GM12878 (cell line): Measurements from ENCODE around the gene TRNT1. TPM values are rescaled to one million over a fixed set of nuclear protein-coding genes. Genes with fewer than 3 reads are reported as not detected.

Experiments
- ATAC-seq: fragments of 200-7000 bp; cut with Tn5 transposase; 3 replicates; pipeline ENCODE4 v1.9.1; 2020; ENCODE audit warnings: mild to moderate bottlenecking, moderate library complexity
- BruUV-seq: library from RNA; stranded (reverse); fragments of 400-500 nt; replicated peaks from 2 replicates; lab custom pipeline; 2021; lab: Mats Ljungman, UMichigan
- CTCF ChIA-PET: fragments of 300-600 bp; sonication (Branson Sonifier 250); formaldehyde crosslinking; extraction: SDS; loops from one replicate; lab custom pipeline; 2021; ENCODE audit warnings: inconsistent platforms; lab: Yijun Ruan, JAX
- POLR2A ChIA-PET: fragments of 350-600 bp; formaldehyde crosslinking; extraction: SDS; loops from one replicate; lab custom pipeline; 2021; ENCODE audit warnings: inconsistent platforms; lab: Charles Lee
- RAD21 ChIA-PET: fragments of 300-600 bp; sonication (Branson Sonifier 250); formaldehyde crosslinking; loops from one replicate; lab custom pipeline; 2023; ENCODE audit warnings: antibody characterized with exemption; ENCODE audit not compliant: unreplicated experiment; lab: Charles Lee
- SMC1A ChIA-PET: fragments of 300-600 bp; sonication (Branson Sonifier 250); formaldehyde crosslinking; loops from one replicate; lab custom pipeline; 2023; ENCODE audit not compliant: unreplicated experiment, uncharacterized antibody; lab: Charles Lee
- DNase-seq: peaks from one replicate; pipeline ENCODE4 v3.0.0-alpha.2; 2011; ENCODE audit warnings: low read depth, low spot score
- FAIRE-seq: peaks from 3 replicates; lab custom pipeline; 2011; peaks lifted over from hg19 to GRCh38; lab: Jason Lieb, UNC
- H2AFZ ChIP-seq: 2 replicates; pipeline ENCODE4 v1.6.0; 2011; ENCODE audit warnings: low read depth, low read length, control low read depth; ENCODE audit not compliant: control insufficient read depth
- H3K27ac ChIP-seq: 2 replicates; pipeline ENCODE4 v1.5.1; 2011; ENCODE audit warnings: control low read depth; ENCODE audit not compliant: control insufficient read depth, insufficient read depth
- H3K27me3 ChIP-seq, 2 experiments: replicated peaks in 1 of 2; 2 replicates each; pipeline versions ENCODE4 v1.6.0 to v1.6.1; 2011; ENCODE audit warnings: low read length in 1 of 2; ENCODE audit not compliant: control insufficient read depth in 2 of 2, insufficient read depth in 2 of 2
- H3K36me3 ChIP-seq, 2 experiments: 2 replicates each; pipeline ENCODE4 v1.5.1; 2011; ENCODE audit warnings: low read length in 1 of 2; ENCODE audit not compliant: control insufficient read depth in 2 of 2, insufficient read depth in 2 of 2
- H3K4me1 ChIP-seq: 2 replicates; pipeline ENCODE4 v1.6.1; 2011; ENCODE audit warnings: mild to moderate bottlenecking, low read length, moderate library complexity, mixed read lengths; ENCODE audit not compliant: control insufficient read depth, insufficient read depth
- H3K4me2 ChIP-seq: 2 replicates; pipeline ENCODE4 v1.6.0; 2011; ENCODE audit warnings: control low read depth; ENCODE audit not compliant: control insufficient read depth, insufficient read depth
- H3K4me3 ChIP-seq: fragments of 200-600 bp; sonication (generic); 2 replicates; pipeline ENCODE4 v1.5.1; 2016
- H3K79me2 ChIP-seq: 2 replicates; pipeline ENCODE4 v1.6.0; 2011; ENCODE audit warnings: low read length; ENCODE audit not compliant: control insufficient read depth, insufficient read depth
- H3K9ac ChIP-seq: 2 replicates; pipeline ENCODE4 v1.8.0; 2011; ENCODE audit warnings: low read length, control low read depth, mixed read lengths; ENCODE audit not compliant: control insufficient read depth, insufficient read depth
- H3K9me3 ChIP-seq: replicated peaks from 3 replicates; pipeline ENCODE4 v1.5.1; 2011; ENCODE audit warnings: mild to moderate bottlenecking, low read length; ENCODE audit not compliant: control insufficient read depth, insufficient read depth
- H4K20me1 ChIP-seq: 2 replicates; pipeline ENCODE4 v1.6.0; 2011; ENCODE audit not compliant: control insufficient read depth, insufficient read depth
- ATF3 ChIP-seq: IDR thresholded peaks from 2 replicates; pipeline ENCODE4 v1.6.1; 2011; ENCODE audit warnings: low read depth, mild to moderate bottlenecking, low read length, moderate library complexity, borderline replicate concordance; ENCODE audit errors: extremely low read depth
- CEBPB ChIP-seq, 2 experiments: fragments of 150-350 bp in 1 of 2; IDR thresholded peaks; 2 replicates each; pipeline ENCODE4 v1.6.1; 2012 to 2014; ENCODE audit warnings: low read depth in 2 of 2, low read length in 2 of 2, borderline replicate concordance in 1 of 2, inconsistent platforms in 1 of 2
- CREB1 ChIP-seq: IDR thresholded peaks from 2 replicates; pipeline ENCODE4 v1.6.1; 2012; ENCODE audit warnings: low read depth, mild to moderate bottlenecking, inconsistent platforms
- CREM ChIP-seq: IDR thresholded peaks from 2 replicates; pipeline ENCODE4 v1.6.1; 2014; ENCODE audit warnings: antibody characterized with exemption, low read depth
- FOS ChIP-seq: IDR thresholded peaks from 3 replicates; pipeline ENCODE4 v1.6.1; 2011; ENCODE audit warnings: borderline replicate concordance; ENCODE audit not compliant: insufficient read length; ENCODE audit errors: extremely low read depth
- FOXK2 ChIP-seq: fragments of 450-650 bp; IDR thresholded peaks from 2 replicates; pipeline ENCODE4 v1.6.1; 2017; ENCODE audit warnings: mild to moderate bottlenecking, moderate library complexity
- HDGF ChIP-seq: fragments of 450-650 bp; IDR thresholded peaks from 2 replicates; pipeline ENCODE4 v1.6.1; 2016; ENCODE audit warnings: antibody characterized with exemption
- JUNB ChIP-seq: IDR thresholded peaks from 2 replicates; pipeline ENCODE4 v1.6.1; 2016; ENCODE audit warnings: antibody characterized with exemption, mild to moderate bottlenecking
- NFXL1 ChIP-seq: fragments of 450-650 bp; IDR thresholded peaks from 2 replicates; pipeline ENCODE4 v1.6.1; 2017; ENCODE audit warnings: antibody characterized with exemption, mild to moderate bottlenecking, borderline replicate concordance
- NRF1 ChIP-seq: conservative IDR thresholded peaks from 2 replicates; pipeline ENCODE4 v1.6.1; 2011; ENCODE audit warnings: mild to moderate bottlenecking, low read depth, low read length, improper control_type of control experiment
- POU2F2 ChIP-seq: IDR thresholded peaks from 3 replicates; pipeline ENCODE4 v1.6.1; 2011; ENCODE audit warnings: low read depth, mild to moderate bottlenecking, low read length, borderline replicate concordance
- SMAD1 ChIP-seq: fragments of 450-650 bp; IDR thresholded peaks from 2 replicates; pipeline ENCODE4 v1.6.1; 2018; ENCODE audit warnings: mild to moderate bottlenecking, low read depth; ENCODE audit not compliant: partially characterized antibody
- SREBF2 ChIP-seq: IDR thresholded peaks from 2 replicates; pipeline ENCODE4 v1.6.1; 2012; ENCODE audit warnings: mild to moderate bottlenecking, low read length
- ZNF24 ChIP-seq: fragments of 450-650 bp; IDR thresholded peaks from 2 replicates; pipeline ENCODE4 v1.6.1; 2017; ENCODE audit warnings: antibody characterized with exemption, mild to moderate bottlenecking
- ZNF687 ChIP-seq: fragments of 450-650 bp; IDR thresholded peaks from 2 replicates; pipeline ENCODE4 v1.6.1; 2017; ENCODE audit warnings: mild to moderate bottlenecking, moderate library complexity
- whole genome bisulfite sequencing: methylation state at CpG from one replicate; pipeline ENCODE4 v1.1.6; 2016; ENCODE audit warnings: low lambda C conversion rate; ENCODE audit not compliant: insufficient replicate concordance, insufficient coverage; ENCODE audit errors: missing lambda C conversion rate; 5-methylcytosine and 5-hydroxymethylcytosine counted together
- in situ Hi-C: fragments of 300-500 bp; cut with MboI; formaldehyde crosslinking; loops from 9 replicates; pipeline ENCODE4 v1.14.3; 2018; ENCODE audit warnings: mixed read lengths
- intact Hi-C: fragments of 100-400 bp; cut with micrococcal nuclease; formaldehyde crosslinking; loops from one replicate; pipeline ENCODE4 v1.14.2; 2022; ENCODE audit not compliant: unreplicated experiment
- polyA plus RNA-seq, 11 experiments: library from polyadenylated mRNA; depleted of rRNA in 4 of 11; unstranded in 6 of 11; stranded (reverse) in 5 of 11; fragments of >200 nt; fragmentation: Nextera tagmentation in 4 of 11; fragmentation: Illumina TruSeq in 1 of 11; extraction: Ambion mirVana in 4 of 11; extraction: Trizol in 1 of 11; gene quantifications; 1 replicate in 1 of 11; 2 replicates in 10 of 11; pipeline versions ENCODE4 v1.2.1 to v1.2.3, GENCODE V29; 2011 to 2016; ENCODE audit warnings: inconsistent platforms in 2 of 11, missing spikeins in 2 of 11, low read depth in 1 of 11
- total RNA-seq, 4 experiments: library from RNA; depleted of rRNA in 3 of 4; stranded (reverse); fragments of >200 nt in 3 of 4; fragmentation: Illumina TruSeq in 1 of 4; extraction: Trizol in 1 of 4; gene quantifications; 2 replicates each; pipeline versions ENCODE4 v1.2.1 to v1.2.3, GENCODE V29; 2013 to 2021

Gene TRNT1
- total and polyA plus RNA-seq, 10 of the 15 experiments (the other 5 are each of a cell fraction or from before 2014, with no cell fraction given): 28.6 to 54.9 (median 36.6) TPM

GRCh38 chr3:3085782-3086181 is 41.0 kb upstream of the TRNT1 start:
- ChIA-PET CTCF (interaction anchor here (0.6 kb wide), 1 partner anchor 1800 kb away, joined by 4 read pairs; no protein-coding TSS in a partner anchor), RAD21 (no interaction called here), SMC1A (interaction anchor here (1.2 to 1.3 kb wide), 2 partner anchors 9 to 16 kb away, joined by 3 to 5 read pairs; no protein-coding TSS in a partner anchor), POLR2A (no interaction called here)
- 21% methylated on average over 6 of the region's 6 CpGs for WGBS
- H3K4me1 ChIP-seq: peaks cover 39% of the 10 kb centered on the region
- no peak for DNase-seq
- ATAC-seq: peak; percentile 6; the same call in 2 of the 3 replicates
- intact Hi-C loops: no loop called here
- no peaks in the 10 kb centered on the region for H3K36me3 ChIP-seq
- H4K20me1 ChIP-seq: no peaks in the 10 kb centered on the region
- H3K9me3 ChIP-seq: no peaks in the 10 kb centered on the region; the same call in 2 of the 3 replicates
- H3K79me2 ChIP-seq: no peaks in the 10 kb centered on the region
- TF ChIP-seq JUNB (peak; percentile 47), FOXK2 (no peak), CREB1 (peak; percentile 52; the same call in 1 of the 2 replicates), CREM (0 out of 2 replicates have a peak, but pooled peaks have one; percentile 21), ZNF24 (peak; percentile 67)
- no peak overlapping the region for H3K4me3 ChIP-seq
- in situ Hi-C loops: no loop called here
- no peak overlapping the region for H3K27ac ChIP-seq
- FAIRE-seq: no peak
- no peak overlapping the region for H3K9ac ChIP-seq
- H2AFZ ChIP-seq: no peak overlapping the region
- H3K4me2 ChIP-seq: no peak overlapping the region
- BruUV-seq: no TSS peak
- no peaks in the 10 kb centered on the region for H3K27me3 ChIP-seq

GRCh38 chr3:3086239-3086638 is 40.5 kb upstream of the TRNT1 start:
- POLR2A ChIA-PET: no interaction called here
- SMC1A ChIA-PET: interaction anchor here (1.3 kb wide), 1 partner anchor 15 kb away, joined by 5 read pairs; no protein-coding TSS in a partner anchor
- no peak for TF ChIP-seq NRF1
- TF ChIP-seq ATF3: no peak
- TF ChIP-seq SMAD1: no peak
- TF ChIP-seq ZNF687: no peak
- no peak for TF ChIP-seq SREBF2
- TF ChIP-seq CEBPB (IDR thresholded peaks at IDR 0.05; ENCODE audit: borderline replicate concordance in 1 of 2, low read depth in 2 of 2, low read length in 2 of 2): no peak
- no peak for TF ChIP-seq HDGF
- TF ChIP-seq POU2F2: no peak
- no peak for TF ChIP-seq NFXL1
- TF ChIP-seq FOS: no peak

More at GRCh38 chr3:3086239-3086638, 40.5 kb upstream of the TRNT1 start:
- no peaks in the 10 kb centered on the region for H3K79me2 ChIP-seq
- intact Hi-C loops: no loop called here
- ATAC-seq (no peak), FAIRE-seq (no peak), DNase-seq (no peak)
- peaks cover 36% of the 10 kb centered on the region for H3K4me1 ChIP-seq
- no peaks in the 10 kb centered on the region for H4K20me1 ChIP-seq
- no peaks in the 10 kb centered on the region; the same call in 2 of the 3 replicates for H3K9me3 ChIP-seq
- no peak overlapping the region for H2AFZ ChIP-seq
- in situ Hi-C loops: no loop called here
- H3K4me2 ChIP-seq: no peak overlapping the region
- no TSS peak for BruUV-seq
- no peak overlapping the region for H3K27ac ChIP-seq
- 71% methylated on average over 6 of the region's 6 CpGs for WGBS
- RAD21 ChIA-PET: no interaction called here
- no peaks in the 10 kb centered on the region for H3K36me3 ChIP-seq
- CTCF ChIA-PET: no interaction called here
- H3K9ac ChIP-seq: no peak overlapping the region
- H3K4me3 ChIP-seq: no peak overlapping the region
- H3K27me3 ChIP-seq: no peaks in the 10 kb centered on the region
